MM.1S (cell line): Measurements from ENCODE around the gene ADAMTS13.

Source experiments
- DNase-seq: peaks from one replicate; pipeline ENCODE4 v3.0.0-alpha.2; 2015
- H2AFZ ChIP-seq: fragments of 300-600 bp; sonication (generic); 2 replicates; pipeline ENCODE4 v1.6.0; 2016; ENCODE audit warnings: antibody characterized with exemption, low read length
- H3F3A ChIP-seq: fragments of 300-600 bp; sonication (generic); 2 replicates; pipeline ENCODE4 v1.6.1; 2016; ENCODE audit warnings: mild to moderate bottlenecking, antibody characterized with exemption, low read length, moderate library complexity, mixed read lengths; ENCODE audit not compliant: insufficient read depth
- H3K27ac ChIP-seq: fragments of 300-600 bp; sonication (generic); 2 replicates; pipeline ENCODE4 v1.5.1; 2016; ENCODE audit warnings: mild to moderate bottlenecking, low read length
- H3K27me3 ChIP-seq: fragments of 300-600 bp; sonication (generic); replicated peaks from 2 replicates; pipeline ENCODE4 v1.6.0; 2016; ENCODE audit warnings: low read length; ENCODE audit not compliant: insufficient read depth
- H3K36me3 ChIP-seq: fragments of 300-600 bp; sonication (generic); replicated peaks from 2 replicates; pipeline ENCODE4 v1.6.1; 2016; ENCODE audit warnings: mild to moderate bottlenecking, low read length, mixed read lengths; ENCODE audit not compliant: insufficient read depth
- H3K4me1 ChIP-seq: fragments of 300-600 bp; sonication (generic); 2 replicates; pipeline ENCODE4 v1.6.1; 2016; ENCODE audit warnings: low read length, mixed read lengths
- H3K4me2 ChIP-seq: fragments of 300-600 bp; sonication (generic); 2 replicates; pipeline ENCODE4 v1.6.0; 2016; ENCODE audit warnings: low read depth, low read length
- H3K4me3 ChIP-seq: fragments of 300-600 bp; sonication (generic); 2 replicates; pipeline ENCODE4 v1.5.1; 2016; ENCODE audit warnings: low read length, mixed read lengths
- H3K79me2 ChIP-seq: fragments of 300-600 bp; sonication (generic); 2 replicates; pipeline ENCODE4 v1.6.1; 2016; ENCODE audit warnings: mixed run types, low read length, mixed read lengths
- H3K9ac ChIP-seq: fragments of 300-600 bp; sonication (generic); 2 replicates; pipeline ENCODE4 v1.6.1; 2016; ENCODE audit warnings: low read length, mixed read lengths
- H3K9me2 ChIP-seq: fragments of 300-600 bp; sonication (generic); replicated peaks from 2 replicates; pipeline ENCODE4 v1.6.1; 2016; ENCODE audit warnings: mild to moderate bottlenecking, low read length, mixed read lengths; ENCODE audit not compliant: insufficient read depth
- H3K9me3 ChIP-seq: fragments of 300-600 bp; sonication (generic); replicated peaks from 2 replicates; pipeline ENCODE4 v1.6.1; 2016; ENCODE audit warnings: mild to moderate bottlenecking, low read length, mixed read lengths; ENCODE audit not compliant: insufficient read depth
- H4K20me1 ChIP-seq: fragments of 300-600 bp; sonication (generic); 2 replicates; pipeline ENCODE4 v1.6.1; 2016; ENCODE audit warnings: mild to moderate bottlenecking, low read length, moderate library complexity, mixed read lengths; ENCODE audit not compliant: insufficient read depth
- CTCF ChIP-seq: fragments of 300-600 bp; sonication (generic); IDR thresholded peaks from 2 replicates; pipeline ENCODE4 v1.5.1; 2016; ENCODE audit warnings: antibody characterized with exemption, low read length, mixed read lengths
- EZH2 ChIP-seq: fragments of 300-600 bp; sonication (generic); optimal IDR thresholded peaks from 2 replicates; pipeline ENCODE3; 2017; ENCODE audit warnings: low read depth, mild to moderate bottlenecking, antibody characterized with exemption, low read length, mixed read lengths
- EZH2phosphoT487 ChIP-seq: fragments of 300-600 bp; sonication (generic); IDR thresholded peaks from 2 replicates; pipeline ENCODE4 v1.6.1; 2018; ENCODE audit warnings: antibody characterized with exemption, low read length

ADAMTS13 gene

DNA sequence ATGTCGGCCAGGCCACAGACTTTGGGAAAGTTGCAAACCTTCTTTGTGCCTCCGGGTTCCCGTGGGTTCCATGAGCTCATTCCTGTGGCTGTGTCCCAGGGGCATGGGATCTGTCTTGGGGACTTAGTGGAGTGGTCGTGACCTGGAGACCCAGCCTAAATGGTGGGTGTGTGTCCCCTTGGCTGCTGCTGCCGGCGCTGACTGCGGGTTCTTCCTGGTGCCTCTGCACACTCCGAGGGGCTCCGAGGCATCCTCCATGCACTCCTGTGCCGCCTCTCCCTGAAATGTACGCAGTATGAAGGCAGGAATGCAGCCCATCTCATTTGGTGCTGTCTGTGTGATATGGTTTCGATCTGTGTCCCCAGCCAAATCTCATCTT lies 77.7 kb downstream of the ADAMTS13 start:
- TF ChIP-seq EZH2phosphoT487 (no peak), CTCF (no peak)
- no peak overlapping the region for H2AFZ ChIP-seq
- H3K9me3 ChIP-seq: no peaks in the 10 kb centered on the region
- no peak overlapping the region for H3K9ac ChIP-seq
- H3F3A ChIP-seq: no peaks in the 10 kb centered on the region
- H3K9me2 ChIP-seq: no peaks in the 10 kb centered on the region
- no peak overlapping the region for H3K4me3 ChIP-seq
- no peaks in the 10 kb centered on the region for H3K79me2 ChIP-seq
- H4K20me1 ChIP-seq: no peaks in the 10 kb centered on the region
- H3K4me1 ChIP-seq: no peaks in the 10 kb centered on the region
- H3K36me3 ChIP-seq: no peaks in the 10 kb centered on the region
- no peak for DNase-seq
- H3K4me2 ChIP-seq: no peak overlapping the region
- H3K27ac ChIP-seq: no peak overlapping the region
- peaks cover 95% of the 10 kb centered on the region for H3K27me3 ChIP-seq

GRCh38 chr9:133502112-133502511 lies 79.9 kb downstream of the ADAMTS13 start:
- Histone ChIP-seq H3F3A (no peaks in the 10 kb centered on the region), H3K79me2 (no peaks in the 10 kb centered on the region), H3K4me2 (no peak overlapping the region), H3K27ac (no peak overlapping the region), H3K4me3 (no peak overlapping the region), H3K4me1 (no peaks in the 10 kb centered on the region), H3K9ac (no peak overlapping the region), H3K9me3 (no peaks in the 10 kb centered on the region), H3K36me3 (no peaks in the 10 kb centered on the region), H4K20me1 (no peaks in the 10 kb centered on the region), H3K9me2 (no peaks in the 10 kb centered on the region), H2AFZ (no peak overlapping the region), H3K27me3 (peaks cover 92% of the 10 kb centered on the region)
- TF ChIP-seq CTCF: no peak
- no peak for TF ChIP-seq EZH2phosphoT487
- no peak for TF ChIP-seq EZH2
- DNase-seq: no peak

- H3K9me3 ChIP-seq: no peaks in the 10 kb centered on the region
- peaks cover 92% of the 10 kb centered on the region for H3K27me3 ChIP-seq
- no peak overlapping the region for H3K4me3 ChIP-seq
- H3K4me2 ChIP-seq: no peak overlapping the region
- H4K20me1 ChIP-seq: no peaks in the 10 kb centered on the region
- no peak for DNase-seq
- H3K27ac ChIP-seq: no peak overlapping the region
- H3K9me2 ChIP-seq: no peaks in the 10 kb centered on the region
- no peak overlapping the region for H2AFZ ChIP-seq
- H3F3A ChIP-seq: no peaks in the 10 kb centered on the region
- TF ChIP-seq EZH2phosphoT487: no peak
- no peak for TF ChIP-seq CTCF
- no peaks in the 10 kb centered on the region for H3K79me2 ChIP-seq
- H3K36me3 ChIP-seq: no peaks in the 10 kb centered on the region
- H3K4me1 ChIP-seq: no peaks in the 10 kb centered on the region
- H3K9ac ChIP-seq: no peak overlapping the region
Observed at GRCh38 chr9:133505186-133505830, 83.1 kb downstream of the ADAMTS13 start.
